ENCODE data around the gene UBL3.

The UBL3 gene

GRCh38 chr13:29850213-29850898 is at the start of gene UBL3:
Gene UBL3 (minus strand): TSS chr13:29850617. CDS start chr13:29849538, 1,079 bp downstream.
- DNase-seq (ENCODE audit: low spot score), result peak; percentile 94

GRCh38 chr13:29897102-29897501 is 46.7 kb upstream of the UBL3 start:
- no peak for DNase-seq (ENCODE audit: low spot score)

GRCh38 chr13:29893438-29893837 is 43.0 kb upstream of the UBL3 start:
- no peak for DNase-seq (ENCODE audit: low spot score)

GRCh38 chr13:29892151-29892550 is 41.7 kb upstream of the UBL3 start:
- no peak for DNase-seq (ENCODE audit: low spot score)

GRCh38 chr13:29889111-29889510 is 38.7 kb upstream of the UBL3 start:
- DNase-seq (ENCODE audit: low spot score), result no peak

GRCh38 chr13:29888306-29888705 is 37.9 kb upstream of the UBL3 start:
- no peak for DNase-seq (ENCODE audit: low spot score)

- DNase-seq (ENCODE audit: low spot score), result no peak
Observed at GRCh38 chr13:29887686-29888085, 37.3 kb upstream of the UBL3 start.

- DNase-seq (ENCODE audit: low spot score), result no peak
Observed at GRCh38 chr13:29887030-29887557, 36.7 kb upstream of the UBL3 start.

GRCh38 chr13:29886446-29886845 is 36.0 kb upstream of the UBL3 start:
- peak; percentile 12 for DNase-seq (ENCODE audit: low spot score)

- no peak for DNase-seq (ENCODE audit: low spot score)
Observed at GRCh38 chr13:29885989-29886388, 35.6 kb upstream of the UBL3 start.

GRCh38 chr13:29884671-29885430 is 34.4 kb upstream of the UBL3 start:
- DNase-seq (ENCODE audit: low spot score), result no peak

GRCh38 chr13:29883941-29884518 is 33.6 kb upstream of the UBL3 start:
- DNase-seq (ENCODE audit: low spot score), result no peak

GRCh38 chr13:29882076-29882475 is 31.7 kb upstream of the UBL3 start:
- no peak for DNase-seq (ENCODE audit: low spot score)

- no peak for DNase-seq (ENCODE audit: low spot score)
Observed at GRCh38 chr13:29878101-29878500, 27.7 kb upstream of the UBL3 start.

- DNase-seq (ENCODE audit: low spot score), result no peak
Observed at GRCh38 chr13:29877456-29878078, 27.1 kb upstream of the UBL3 start.

GRCh38 chr13:29875646-29876045 is 25.2 kb upstream of the UBL3 start:
- DNase-seq (ENCODE audit: low spot score), result no peak

- DNase-seq (ENCODE audit: low spot score), result no peak
Observed at GRCh38 chr13:29868581-29868980, 18.2 kb upstream of the UBL3 start.

GRCh38 chr13:29865934-29866333 is 15.5 kb upstream of the UBL3 start:
- DNase-seq (ENCODE audit: low spot score), result no peak

GRCh38 chr13:29861694-29862110 is 11.3 kb upstream of the UBL3 start:
- DNase-seq (ENCODE audit: low spot score), result no peak

GRCh38 chr13:29859971-29860370 is 9.6 kb upstream of the UBL3 start:
- no peak for DNase-seq (ENCODE audit: low spot score)

- DNase-seq (ENCODE audit: low spot score), result no peak
Observed at GRCh38 chr13:29858667-29859066, 8.2 kb upstream of the UBL3 start.

- DNase-seq (ENCODE audit: low spot score), result no peak
Observed at GRCh38 chr13:29858231-29858630, 7.8 kb upstream of the UBL3 start.

GRCh38 chr13:29857085-29857484 is 6.7 kb upstream of the UBL3 start:
- no peak for DNase-seq (ENCODE audit: low spot score)

All from NAMALWA (cell line).